ENCODE measurements around the gene PXMP2. TPM values are rescaled to one million over a fixed set of nuclear protein-coding genes. Genes with fewer than 3 reads are reported as not detected.

PXMP2 gene
- total and polyA plus RNA-seq, 2 of the 8 experiments (the other 6 are each of a cell fraction or from before 2014, with no cell fraction given) = 13.8 to 15.1 TPM

DNA sequence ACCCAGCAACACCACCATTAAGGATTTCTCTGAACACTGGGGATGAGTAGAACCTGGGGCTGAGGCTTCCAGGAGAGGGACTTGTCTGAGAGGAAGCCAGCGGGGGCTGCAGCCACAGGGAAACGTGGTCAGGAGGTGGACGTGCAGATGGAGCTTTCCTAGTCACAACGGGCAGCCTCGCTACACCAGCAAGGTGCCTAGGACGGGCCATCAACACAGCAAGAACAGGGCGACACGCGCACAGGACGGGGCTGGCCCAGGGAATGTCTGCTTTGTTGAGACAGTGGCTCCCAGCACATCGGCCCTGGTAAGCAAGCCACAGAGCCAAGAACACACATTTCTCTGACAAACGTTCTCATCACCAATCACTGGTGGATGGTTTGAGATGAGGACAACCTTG lies 49.0 kb downstream of the PXMP2 start:
- Histone ChIP-seq H3K36me3 (ENCODE audit: control insufficient read depth in 2 of 4, insufficient read depth in 4 of 4, low read length in 3 of 4) (peaks cover 56 to 88% (median 83%) of the 10 kb centered on the region in 4 experiments), H3K4ac (replicated peaks; ENCODE audit: insufficient read length, low read depth, low read length) (no peak overlapping the region), H4K5ac (ENCODE audit: insufficient read length, low read depth, low read length) (no peak overlapping the region), H3K9ac (replicated peaks in 1 of 4; ENCODE audit: extremely low read depth in 1 of 4, low read depth in 3 of 4, low read length in 3 of 4) (no peak overlapping the region), H2AK5ac (ENCODE audit: low read depth, low read length) (no peak overlapping the region), H2BK120ac (replicated peaks; ENCODE audit: low read depth, low read length) (no peak overlapping the region), H3K4me1 (replicated peaks in 1 of 4; ENCODE audit: control insufficient read depth in 3 of 4, insufficient read depth in 4 of 4, low read length in 3 of 4) (no peaks in the 10 kb centered on the region), H3K56ac (replicated peaks; ENCODE audit: insufficient read length, low read depth, low read length) (no peak overlapping the region), H3K27ac (ENCODE audit: low read depth, low read length) (no peak overlapping the region), H3K79me2 (ENCODE audit: control insufficient read depth in 1 of 2, insufficient read depth in 2 of 2, low read length in 2 of 2) (no peaks in the 10 kb centered on the region), H3K23me2 (ENCODE audit: low read depth, low read length) (no peaks in the 10 kb centered on the region), H4K91ac (replicated peaks; ENCODE audit: insufficient read length, low read length) (no peak overlapping the region), H3K4me2 (ENCODE audit: insufficient read depth in 1 of 2, low read depth in 2 of 2, low read length in 2 of 2) (no peak overlapping the region), H2BK20ac (ENCODE audit: low read length) (no peak overlapping the region), H3K27me3 (replicated peaks in 1 of 4; ENCODE audit: control insufficient read depth in 3 of 4, extremely low read depth in 1 of 4, insufficient read depth in 3 of 4, low read length in 3 of 4) (no peaks in the 10 kb centered on the region), H3K14ac (ENCODE audit: insufficient read length) (no peak overlapping the region), H3K23ac (ENCODE audit: insufficient read length) (no peak overlapping the region), H3K79me1 (ENCODE audit: low read depth, low read length) (no peaks in the 10 kb centered on the region), H2BK15ac (ENCODE audit: low read length) (no peak overlapping the region), H4K8ac (ENCODE audit: extremely low read depth, insufficient read depth, low read length) (peak overlapping the region; percentile 51; the same call in 1 of the 2 replicates), H4K20me1 (replicated peaks in 1 of 2; ENCODE audit: control insufficient read depth in 1 of 2, insufficient read depth in 2 of 2, low read length in 2 of 2) (peaks cover 9 to 15% of the 10 kb centered on the region in 2 experiments), H3K4me3 (ENCODE audit: extremely low read depth in 1 of 4, insufficient read depth in 2 of 4, low read depth in 3 of 4, low read length in 4 of 4) (no peak overlapping the region), H2BK12ac (ENCODE audit: low read depth, low read length) (no peak overlapping the region), H3K18ac (ENCODE audit: extremely low read depth, low read length) (no peak overlapping the region), H2BK5ac (ENCODE audit: low read depth, low read length) (no peak overlapping the region), H2AFZ (ENCODE audit: low read length) (no peak overlapping the region), H3K9me3 (ENCODE audit: insufficient read depth in 2 of 2, low read depth in 1 of 2, low read length in 1 of 2) (no peaks in the 10 kb centered on the region)
- POLR2A ChIA-PET (ENCODE audit: partially characterized antibody) = interaction anchor here (1.1 to 1.5 kb wide), 4 partner anchors 10 to 25 kb away, joined by 3 to 5 read pairs (median 3); partner anchors contain the start of gene ANKLE2
- no peak for DNase-seq (ENCODE audit: low read depth in 1 of 2, low spot score in 2 of 2)
- CTCF ChIA-PET (ENCODE audit: partially characterized antibody) = interaction anchor here (0.8 kb wide), 1 partner anchor 98 kb away, joined by 4 read pairs; no protein-coding TSS in a partner anchor
- no peak for FAIRE-seq
- 92% methylated on average over 12 of the region's 12 CpGs; no CpG with 5 or more reads in 1 of the 2 experiments for WGBS, 2 experiments (ENCODE audit: extremely low coverage in 1 of 2, insufficient coverage in 1 of 2, insufficient read length in 1 of 2, insufficient replicate concordance in 2 of 2, low coverage in 1 of 2, low lambda C conversion rate in 2 of 2, missing lambda C conversion rate in 1 of 2)
- TF ChIP-seq NANOG (IDR thresholded peaks at IDR 0.05; ENCODE audit: insufficient read depth, low read depth, low read length, poor library complexity, severe bottlenecking) = no peak
